GM23338 (cell line): ENCODE data around the gene EYA2. TPM values are rescaled to one million over a fixed set of nuclear protein-coding genes. Genes with fewer than 3 reads are reported as not detected.

Experiments used
- ATAC-seq: fragments of 200-7000 bp; cut with Tn5 transposase; 3 replicates; pipeline ENCODE4 v1.9.1; 2020
- DNase-seq: peaks from one replicate; pipeline ENCODE4 v3.0.0-alpha.2; 2015; ENCODE audit warnings: low spot score
- H2AFZ ChIP-seq: fragments of 200-600 bp; sonication (generic); 2 replicates; pipeline ENCODE4 v1.8.0; 2016; ENCODE audit warnings: antibody characterized with exemption, mild to moderate bottlenecking, moderate library complexity
- H3F3A ChIP-seq: fragments of 200-600 bp; sonication (generic); replicated peaks from 2 replicates; pipeline ENCODE4 v1.8.0; 2017; ENCODE audit warnings: antibody characterized with exemption, mixed run types, low read depth
- H3K27ac ChIP-seq: fragments of 200-600 bp; sonication (generic); 2 replicates; pipeline ENCODE4 v1.6.1; 2016; ENCODE audit warnings: low read depth
- H3K27me3 ChIP-seq: fragments of 200-600 bp; sonication (generic); 2 replicates; pipeline ENCODE4 v1.8.0; 2016; ENCODE audit warnings: mild to moderate bottlenecking, mixed run types, moderate library complexity; ENCODE audit not compliant: insufficient read depth
- H3K36me3 ChIP-seq: fragments of 200-600 bp; sonication (generic); 2 replicates; pipeline ENCODE4 v1.8.0; 2016; ENCODE audit warnings: mild to moderate bottlenecking; ENCODE audit not compliant: insufficient read depth
- H3K4me1 ChIP-seq: fragments of 200-600 bp; sonication (generic); 2 replicates; pipeline ENCODE4 v1.8.0; 2016; ENCODE audit warnings: mild to moderate bottlenecking, moderate library complexity; ENCODE audit not compliant: insufficient read depth
- H3K4me2 ChIP-seq: fragments of 200-600 bp; sonication (generic); 2 replicates; pipeline ENCODE4 v1.7.1; 2017; ENCODE audit warnings: mixed run types
- H3K4me3 ChIP-seq: fragments of 200-600 bp; sonication (generic); 2 replicates; pipeline ENCODE4 v1.6.1; 2016; ENCODE audit warnings: mixed run types
- H3K79me2 ChIP-seq: fragments of 200-600 bp; sonication (generic); replicated peaks from 2 replicates; pipeline ENCODE4 v1.8.0; 2017; ENCODE audit warnings: mild to moderate bottlenecking; ENCODE audit not compliant: insufficient read depth
- H3K9me2 ChIP-seq: fragments of 200-600 bp; sonication (generic); 2 replicates; pipeline ENCODE4 v1.8.0; 2017; ENCODE audit not compliant: insufficient read depth
- H4K20me1 ChIP-seq: fragments of 200-600 bp; sonication (generic); replicated peaks from 2 replicates; pipeline ENCODE4 v1.8.0; 2017; ENCODE audit warnings: mild to moderate bottlenecking; ENCODE audit not compliant: insufficient read depth
- H3K27ac Mint-ChIP-seq: 2 replicates; pipeline ENCODE4 v1.8.0; 2020; ENCODE audit warnings: inconsistent platforms, mild to moderate bottlenecking, moderate library complexity, mixed read lengths
- H3K27me3 Mint-ChIP-seq: 3 replicates; pipeline ENCODE4 v1.8.0; 2022; ENCODE audit warnings: low read depth, mild to moderate bottlenecking, moderate library complexity, mixed read lengths, inconsistent platforms; ENCODE audit not compliant: insufficient read depth, poor library complexity
- H3K36me3 Mint-ChIP-seq: 3 replicates; pipeline ENCODE4 v1.8.0; 2021; ENCODE audit warnings: low read depth, mild to moderate bottlenecking, inconsistent platforms, moderate library complexity, mixed read lengths
- H3K4me1 Mint-ChIP-seq: 3 replicates; pipeline ENCODE4 v1.8.0; 2020; ENCODE audit warnings: mild to moderate bottlenecking, inconsistent platforms, mixed read lengths
- H3K4me3 Mint-ChIP-seq: 3 replicates; pipeline ENCODE4 v1.8.0; 2021; ENCODE audit warnings: moderate library complexity, mild to moderate bottlenecking, inconsistent platforms, mixed read lengths
- H3K9me3 Mint-ChIP-seq: 3 replicates; pipeline ENCODE4 v1.8.0; 2020; ENCODE audit warnings: moderate library complexity, mild to moderate bottlenecking, inconsistent platforms, mixed read lengths
- CREB1 ChIP-seq: fragments of 250-450 bp; sonication (Bioruptor Pico); IDR thresholded peaks from 2 replicates; pipeline ENCODE4 v1.5.0; 2020; ENCODE audit warnings: low read depth, mild to moderate bottlenecking, moderate library complexity
- CTCF ChIP-seq, 2 experiments: fragments of 200-600 bp in 1 of 2; sonication (generic) in 1 of 2; conservative IDR thresholded peaks; 2 replicates each; pipeline versions ENCODE4 v1.5.1 to v1.6.1; 2016 to 2017; ENCODE audit warnings: antibody characterized with exemption in 2 of 2, low read depth in 2 of 2, mild to moderate bottlenecking in 2 of 2, moderate library complexity in 1 of 2
- ETS1 ChIP-seq: IDR thresholded peaks from 2 replicates; pipeline ENCODE4 v1.6.1; 2016; ENCODE audit warnings: antibody characterized with exemption
- EZH2 ChIP-seq: fragments of 200-600 bp; sonication (generic); IDR thresholded peaks from one replicate; pipeline ENCODE4 v1.8.0; 2017; ENCODE audit warnings: antibody characterized with exemption, mild to moderate bottlenecking, low read depth; ENCODE audit not compliant: unreplicated experiment
- EZH2phosphoT487 ChIP-seq: fragments of 200-600 bp; sonication (generic); IDR thresholded peaks from one replicate; pipeline ENCODE4 v1.8.1; 2018; ENCODE audit warnings: antibody characterized with exemption; ENCODE audit not compliant: unreplicated experiment
- JUNB ChIP-seq: IDR thresholded peaks from one replicate; pipeline ENCODE4 v1.6.1; 2016; ENCODE audit warnings: antibody characterized with exemption; ENCODE audit not compliant: unreplicated experiment
- NANOG ChIP-seq: IDR thresholded peaks from 2 replicates; pipeline ENCODE4 v1.6.1; 2016; ENCODE audit warnings: antibody characterized with exemption, borderline replicate concordance
- POLR2AphosphoS5 ChIP-seq: IDR thresholded peaks from 2 replicates; pipeline ENCODE4 v1.6.1; 2016; ENCODE audit warnings: antibody characterized with exemption, low read depth
- ZNF114 ChIP-seq: fragments of 250-450 bp; sonication (Bioruptor Pico); IDR thresholded peaks from 2 replicates; pipeline ENCODE4 v1.5.0; 2020; ENCODE audit warnings: mild to moderate bottlenecking, moderate library complexity
- ZNF331 ChIP-seq: fragments of 250-450 bp; sonication (Bioruptor Pico); IDR thresholded peaks from 2 replicates; pipeline ENCODE4 v1.5.0; 2020; ENCODE audit warnings: low read depth, mild to moderate bottlenecking, moderate library complexity
- ZNF462 ChIP-seq: fragments of 250-450 bp; sonication (Bioruptor Pico); IDR thresholded peaks from 2 replicates; pipeline ENCODE4 v1.5.0; 2020; ENCODE audit warnings: mild to moderate bottlenecking, moderate library complexity
- polyA plus RNA-seq: library from polyadenylated mRNA; unstranded; fragments of >200 nt; fragmentation: Nextera tagmentation; extraction: Ambion mirVana; gene quantifications from 2 replicates; pipeline ENCODE4 v1.2.1, GENCODE V29; 2016
- total RNA-seq: library from RNA; depleted of rRNA; stranded (reverse); fragments of >200 nt; shearing (Covaris generic); gene quantifications from 2 replicates; pipeline ENCODE4 v1.2.3, GENCODE V29; 2014
- TF ChIP-seq, protein P1 (sequence below): IDR thresholded peaks from one replicate; pipeline ENCODE4 v1.6.1; 2018; ENCODE audit warnings: antibody characterized with exemption; ENCODE audit not compliant: unreplicated experiment

Gene EYA2
- total and polyA plus RNA-seq, 2 experiments from 2014 or later = 0.50 to 0.56 TPM

DNA sequence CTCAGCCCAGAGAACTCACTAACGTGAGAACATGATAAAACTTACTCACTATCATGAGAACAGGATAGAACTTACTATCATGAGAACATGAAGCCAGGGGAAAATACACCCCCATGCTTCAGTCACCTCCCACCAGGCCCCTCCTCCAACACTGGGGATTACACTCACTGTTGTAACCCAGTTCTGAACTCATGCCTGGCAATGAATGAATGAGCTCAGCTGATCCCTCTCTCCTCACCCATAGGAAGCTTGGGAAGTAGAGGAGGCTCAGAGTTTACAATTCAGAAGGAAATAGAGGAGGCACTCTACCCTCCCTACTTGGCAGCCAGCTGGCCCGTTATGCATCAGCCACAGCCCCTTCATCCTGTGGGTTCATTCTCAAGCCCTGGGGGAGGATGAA, 102.5 kb downstream of the EYA2 start:
- no peaks in the 10 kb centered on the region for H3K79me2 ChIP-seq
- H3K4me2 ChIP-seq = no peak overlapping the region
- H3K27ac ChIP-seq = no peak overlapping the region
- no peaks in the 10 kb centered on the region for H4K20me1 ChIP-seq
- no peaks in the 10 kb centered on the region for H3K9me2 ChIP-seq
- Mint-ChIP-seq H3K36me3 (no peaks in the 10 kb centered on the region; the same call in 2 of the 3 replicates), H3K4me3 (no peak overlapping the region), H3K4me1 (peaks cover 34% of the 10 kb centered on the region), H3K27ac (no peak overlapping the region), H3K9me3 (peaks cover 3% of the 10 kb centered on the region; the same call in 2 of the 3 replicates), H3K27me3 (peaks cover 6% of the 10 kb centered on the region)
- no peak overlapping the region for H3K4me3 ChIP-seq
- H3K36me3 ChIP-seq = no peaks in the 10 kb centered on the region
- no peaks in the 10 kb centered on the region for H3F3A ChIP-seq
- peaks cover 9% of the 10 kb centered on the region for H3K4me1 ChIP-seq
- ATAC-seq = no peak
- no peak overlapping the region for H2AFZ ChIP-seq
- DNase-seq = no peak
- H3K27me3 ChIP-seq = no peaks in the 10 kb centered on the region
- TF ChIP-seq JUNB = no peak
- TF ChIP-seq NANOG = no peak
- TF ChIP-seq EZH2phosphoT487 = no peak
- TF ChIP-seq ZNF331 (CRISPR knock-in tag) = no peak
- TF ChIP-seq, protein P1, sequence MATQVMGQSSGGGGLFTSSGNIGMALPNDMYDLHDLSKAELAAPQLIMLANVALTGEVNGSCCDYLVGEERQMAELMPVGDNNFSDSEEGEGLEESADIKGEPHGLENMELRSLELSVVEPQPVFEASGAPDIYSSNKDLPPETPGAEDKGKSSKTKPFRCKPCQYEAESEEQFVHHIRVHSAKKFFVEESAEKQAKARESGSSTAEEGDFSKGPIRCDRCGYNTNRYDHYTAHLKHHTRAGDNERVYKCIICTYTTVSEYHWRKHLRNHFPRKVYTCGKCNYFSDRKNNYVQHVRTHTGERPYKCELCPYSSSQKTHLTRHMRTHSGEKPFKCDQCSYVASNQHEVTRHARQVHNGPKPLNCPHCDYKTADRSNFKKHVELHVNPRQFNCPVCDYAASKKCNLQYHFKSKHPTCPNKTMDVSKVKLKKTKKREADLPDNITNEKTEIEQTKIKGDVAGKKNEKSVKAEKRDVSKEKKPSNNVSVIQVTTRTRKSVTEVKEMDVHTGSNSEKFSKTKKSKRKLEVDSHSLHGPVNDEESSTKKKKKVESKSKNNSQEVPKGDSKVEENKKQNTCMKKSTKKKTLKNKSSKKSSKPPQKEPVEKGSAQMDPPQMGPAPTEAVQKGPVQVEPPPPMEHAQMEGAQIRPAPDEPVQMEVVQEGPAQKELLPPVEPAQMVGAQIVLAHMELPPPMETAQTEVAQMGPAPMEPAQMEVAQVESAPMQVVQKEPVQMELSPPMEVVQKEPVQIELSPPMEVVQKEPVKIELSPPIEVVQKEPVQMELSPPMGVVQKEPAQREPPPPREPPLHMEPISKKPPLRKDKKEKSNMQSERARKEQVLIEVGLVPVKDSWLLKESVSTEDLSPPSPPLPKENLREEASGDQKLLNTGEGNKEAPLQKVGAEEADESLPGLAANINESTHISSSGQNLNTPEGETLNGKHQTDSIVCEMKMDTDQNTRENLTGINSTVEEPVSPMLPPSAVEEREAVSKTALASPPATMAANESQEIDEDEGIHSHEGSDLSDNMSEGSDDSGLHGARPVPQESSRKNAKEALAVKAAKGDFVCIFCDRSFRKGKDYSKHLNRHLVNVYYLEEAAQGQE = no peak
- no peak for TF ChIP-seq ETS1
- no peak for TF ChIP-seq ZNF462 (CRISPR knock-in tag)
- no peak for TF ChIP-seq ZNF114
- TF ChIP-seq CREB1 (CRISPR knock-in tag) = no peak
- TF ChIP-seq CTCF (conservative IDR thresholded peaks at IDR 0.05; ENCODE audit: low read depth in 2 of 2) = no peak
- TF ChIP-seq POLR2AphosphoS5 = no peak
- no peak for TF ChIP-seq EZH2
